Peyer's patch (tissue), 4 donors: ENCODE data around the gene STK24. TPM values are rescaled to one million over a fixed set of nuclear protein-coding genes. Genes with fewer than 3 reads are reported as not detected.
A peak's percentile ranks its signal among the peaks of the same experiment; 100 is the strongest.
"Not testable (repeated sequence)": the region's sequence is repeated elsewhere in the genome, so short reads cannot be mapped to it uniquely, and the experiment has no call there.

Source experiments
- DNase-seq, 3 donors: peaks; one replicate each; pipeline ENCODE4 v3.0.0-alpha.2; 2017 to 2019
- H3K27ac ChIP-seq, 4 donors: fragments of 200-600 bp; sonication (generic); one replicate each; pipeline ENCODE4 v1.5.1; 2016 to 2019
- H3K27me3 ChIP-seq, 2 donors: fragments of 200-600 bp; sonication (generic); one replicate each; pipeline ENCODE4 v1.5.1; 2019
- H3K36me3 ChIP-seq, 3 donors: fragments of 200-600 bp; sonication (generic); one replicate each; pipeline ENCODE4 v1.5.1; 2016 to 2019
- H3K4me1 ChIP-seq, 4 donors: fragments of 200-600 bp; sonication (generic); one replicate each; pipeline ENCODE4 v1.5.1; 2016 to 2019
- H3K4me3 ChIP-seq, 4 donors: fragments of 200-600 bp; sonication (generic); 1 replicate in 3 of 4; 2 replicates in 1 of 4; pipeline ENCODE4 v1.5.1; 2016 to 2019; ENCODE audit warnings: mild to moderate bottlenecking in 1 of 4
- H3K9me3 ChIP-seq, 4 donors: fragments of 200-600 bp; sonication (generic); one replicate each; pipeline ENCODE4 v1.5.1; 2016 to 2019; ENCODE audit warnings: mild to moderate bottlenecking in 1 of 4
- POLR2A ChIP-seq, 2 donors: fragments of 450-650 bp; IDR thresholded peaks; one replicate each; pipeline ENCODE4 v1.5.1; 2017; ENCODE audit warnings: antibody characterized with exemption in 2 of 2, mild to moderate bottlenecking in 2 of 2, moderate library complexity in 2 of 2
- total RNA-seq, 4 donors: library from RNA; depleted of rRNA; stranded (reverse); fragments of >200 nt; gene quantifications; one replicate each; pipeline ENCODE4 v1.1.0, GENCODE V29; 2016
- TF ChIP-seq, protein P1 (sequence below), 6 experiments: fragments of 450-650 bp in 4 of 6; fragments of 200-600 bp in 2 of 6; sonication (generic) in 1 of 6; IDR thresholded peaks; one replicate each; pipeline ENCODE4 v1.5.1; 2017 to 2019; ENCODE audit warnings: antibody characterized with exemption in 6 of 6, mild to moderate bottlenecking in 3 of 6, moderate library complexity in 1 of 6

The STK24 gene
- total RNA-seq, 4 donors from 2014 or later: 84.2 to 137 (median 119) TPM

DNA sequence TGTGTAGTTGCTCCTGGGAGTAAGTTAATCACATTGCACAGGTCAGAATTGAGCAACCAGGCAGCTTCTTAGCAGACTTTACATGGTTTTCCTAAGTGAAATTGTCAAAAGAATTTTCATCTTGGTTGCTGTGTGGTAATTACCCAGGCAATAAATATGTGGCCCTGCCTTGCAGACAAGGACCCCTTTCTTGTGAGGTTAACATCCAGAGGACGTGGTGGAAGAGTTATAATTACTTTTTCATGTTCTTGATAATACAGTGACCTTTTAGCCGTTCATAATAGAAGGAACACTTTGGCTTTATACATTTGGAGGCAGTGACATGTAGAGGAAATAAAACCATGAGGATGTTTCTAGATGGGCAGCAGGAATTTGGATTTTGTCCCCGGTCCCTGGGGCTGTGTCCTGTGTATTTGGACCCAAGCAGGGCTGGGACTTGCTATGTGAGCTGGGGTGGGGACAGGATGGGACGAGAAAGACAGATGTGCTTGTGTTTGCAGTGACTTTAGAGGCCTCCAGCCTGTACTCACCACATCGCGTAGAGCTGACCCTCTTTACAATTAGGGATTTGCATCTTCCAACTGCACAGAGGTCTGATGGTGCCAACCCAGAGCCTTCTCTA is 156.2 kb downstream of the STK24 start:
- Histone ChIP-seq H3K9me3 (peaks cover 0 to 3% (median 0%) of the 10 kb centered on the region in 4 donors), H3K27me3 (no peaks in the 10 kb centered on the region), H3K27ac (no peak overlapping the region), H3K4me1 (no peaks in the 10 kb centered on the region), H3K36me3 (peaks cover 0 to 5% (median 0%) of the 10 kb centered on the region in 3 donors), H3K4me3 (no peak overlapping the region)
- no peak for TF ChIP-seq POLR2A (IDR thresholded peaks at IDR 0.05)
- TF ChIP-seq, protein P1, sequence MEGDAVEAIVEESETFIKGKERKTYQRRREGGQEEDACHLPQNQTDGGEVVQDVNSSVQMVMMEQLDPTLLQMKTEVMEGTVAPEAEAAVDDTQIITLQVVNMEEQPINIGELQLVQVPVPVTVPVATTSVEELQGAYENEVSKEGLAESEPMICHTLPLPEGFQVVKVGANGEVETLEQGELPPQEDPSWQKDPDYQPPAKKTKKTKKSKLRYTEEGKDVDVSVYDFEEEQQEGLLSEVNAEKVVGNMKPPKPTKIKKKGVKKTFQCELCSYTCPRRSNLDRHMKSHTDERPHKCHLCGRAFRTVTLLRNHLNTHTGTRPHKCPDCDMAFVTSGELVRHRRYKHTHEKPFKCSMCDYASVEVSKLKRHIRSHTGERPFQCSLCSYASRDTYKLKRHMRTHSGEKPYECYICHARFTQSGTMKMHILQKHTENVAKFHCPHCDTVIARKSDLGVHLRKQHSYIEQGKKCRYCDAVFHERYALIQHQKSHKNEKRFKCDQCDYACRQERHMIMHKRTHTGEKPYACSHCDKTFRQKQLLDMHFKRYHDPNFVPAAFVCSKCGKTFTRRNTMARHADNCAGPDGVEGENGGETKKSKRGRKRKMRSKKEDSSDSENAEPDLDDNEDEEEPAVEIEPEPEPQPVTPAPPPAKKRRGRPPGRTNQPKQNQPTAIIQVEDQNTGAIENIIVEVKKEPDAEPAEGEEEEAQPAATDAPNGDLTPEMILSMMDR (IDR thresholded peaks at IDR 0.05): no peak
- DNase-seq: no peak

DNA sequence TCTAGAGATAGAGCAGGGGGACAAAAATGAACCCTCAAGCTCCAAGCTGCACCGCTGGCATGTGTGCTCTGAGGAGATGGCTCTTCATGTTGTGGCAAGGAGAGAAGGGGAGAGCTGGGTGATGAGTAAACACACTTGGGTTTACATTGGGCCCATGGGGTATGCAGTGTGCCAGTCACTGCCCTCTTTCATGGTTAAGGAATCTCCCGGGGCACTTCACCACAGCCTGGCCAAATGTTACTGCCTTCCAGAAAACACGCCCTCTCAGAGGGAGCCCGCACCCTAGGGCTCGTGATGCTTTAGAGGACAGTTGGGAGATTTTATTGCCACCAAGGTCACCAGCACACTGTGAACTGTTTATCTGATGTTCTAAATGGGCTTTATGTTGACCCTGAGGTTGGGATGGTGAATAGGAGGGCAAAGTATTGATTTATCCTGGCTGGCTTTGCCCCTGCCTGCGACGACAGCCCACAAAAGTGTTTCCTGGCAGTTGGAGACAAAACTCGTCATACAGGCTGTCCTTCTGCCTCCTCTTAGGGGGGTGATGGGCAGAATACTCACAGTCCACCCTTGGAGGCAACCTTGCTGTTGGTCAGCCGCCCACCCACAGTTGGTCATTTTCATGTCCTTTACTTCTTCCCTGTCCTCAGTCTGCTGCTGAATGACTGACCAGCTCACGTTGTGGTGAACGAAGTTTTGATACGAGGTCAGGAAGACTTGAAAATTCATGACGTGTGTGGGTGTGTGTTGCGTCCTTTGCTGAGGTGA is 156.9 kb downstream of the STK24 start:
- DNase-seq: no peak
- TF ChIP-seq, protein P1 (IDR thresholded peaks at IDR 0.05): no peak
- no peak for TF ChIP-seq POLR2A (IDR thresholded peaks at IDR 0.05)
- H3K27ac ChIP-seq: no peak overlapping the region
- H3K27me3 ChIP-seq: no peaks in the 10 kb centered on the region
- H3K4me3 ChIP-seq: no peak overlapping the region
- H3K4me1 ChIP-seq: no peaks in the 10 kb centered on the region
- peaks cover 0 to 5% (median 0%) of the 10 kb centered on the region in 3 donors for H3K36me3 ChIP-seq
- H3K9me3 ChIP-seq: peaks cover 0 to 3% (median 0%) of the 10 kb centered on the region in 4 donors

DNA sequence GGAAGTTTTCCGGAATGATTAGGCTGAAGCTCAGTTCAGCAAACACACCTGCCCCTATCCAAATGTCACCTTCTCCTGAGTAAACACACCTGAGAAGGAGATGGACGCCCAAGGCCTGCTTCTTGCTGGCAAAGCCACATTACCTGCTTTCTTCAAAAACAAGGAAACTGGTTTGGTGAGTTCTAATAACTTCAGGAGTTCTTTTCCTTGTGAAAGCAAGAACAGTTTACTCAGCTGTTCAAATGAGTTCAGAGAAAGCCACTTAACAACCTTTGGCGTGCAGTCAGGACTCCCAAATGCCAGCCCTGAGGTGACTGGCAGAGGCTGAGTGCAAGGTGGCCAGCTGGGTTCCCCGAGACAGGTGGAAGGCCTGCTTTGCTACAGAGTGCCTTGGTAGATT is 160.5 kb downstream of the STK24 start:
- Histone ChIP-seq H3K4me1 (no peaks in the 10 kb centered on the region), H3K4me3 (no peak overlapping the region), H3K27ac (no peak overlapping the region), H3K36me3 (peaks cover 0 to 5% (median 0%) of the 10 kb centered on the region in 3 donors), H3K27me3 (no peaks in the 10 kb centered on the region), H3K9me3 (peaks cover 0 to 3% (median 0%) of the 10 kb centered on the region in 4 donors)
- TF ChIP-seq POLR2A (IDR thresholded peaks at IDR 0.05): no peak
- TF ChIP-seq, protein P1 (IDR thresholded peaks at IDR 0.05): no peak
- DNase-seq: peak in 1 of 3 donors; percentile 61

DNA sequence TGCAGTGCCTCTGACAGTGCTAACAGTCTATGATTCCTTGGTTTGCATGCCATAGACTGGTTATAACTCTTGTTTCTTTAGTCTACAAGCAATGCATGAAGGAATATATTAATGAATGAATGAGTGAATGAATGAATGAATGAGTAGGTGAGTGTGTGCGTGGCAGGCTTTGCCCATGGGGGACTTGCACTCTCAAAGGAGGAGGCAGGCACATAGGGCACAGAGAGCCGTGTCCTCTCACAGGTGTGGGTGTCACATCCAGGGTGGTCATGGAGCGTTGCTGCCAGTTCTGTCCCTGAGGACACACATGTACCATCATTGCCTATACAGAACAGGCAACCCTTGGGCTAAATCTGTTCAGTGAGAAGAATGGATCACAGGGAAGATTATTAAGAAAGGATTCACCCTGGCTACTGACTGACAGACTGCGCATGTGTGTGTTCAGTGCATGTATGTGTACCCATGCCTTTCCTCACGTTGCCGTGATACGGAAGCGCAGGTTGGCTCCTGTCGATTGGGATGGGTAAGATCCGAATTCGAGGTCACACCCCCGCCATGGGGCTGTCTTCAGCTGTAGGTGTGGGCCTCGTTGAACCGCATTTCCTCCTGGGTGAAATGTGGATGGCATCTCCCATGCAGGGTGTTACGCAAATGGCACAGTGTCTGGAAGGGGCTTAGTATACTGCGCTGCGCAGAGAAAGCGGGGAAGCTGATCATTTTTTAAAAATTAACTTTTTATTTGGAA is 161.4 kb downstream of the STK24 start:
- H3K27ac ChIP-seq: no peak overlapping the region
- no peaks in the 10 kb centered on the region for H3K4me1 ChIP-seq
- H3K9me3 ChIP-seq: peaks cover 0 to 3% (median 0%) of the 10 kb centered on the region in 4 donors
- DNase-seq: no peak
- peaks cover 0 to 5% (median 0%) of the 10 kb centered on the region in 3 donors for H3K36me3 ChIP-seq
- TF ChIP-seq POLR2A (IDR thresholded peaks at IDR 0.05): no peak
- TF ChIP-seq, protein P1 (IDR thresholded peaks at IDR 0.05): no peak
- no peak overlapping the region for H3K4me3 ChIP-seq
- H3K27me3 ChIP-seq: no peaks in the 10 kb centered on the region

DNA sequence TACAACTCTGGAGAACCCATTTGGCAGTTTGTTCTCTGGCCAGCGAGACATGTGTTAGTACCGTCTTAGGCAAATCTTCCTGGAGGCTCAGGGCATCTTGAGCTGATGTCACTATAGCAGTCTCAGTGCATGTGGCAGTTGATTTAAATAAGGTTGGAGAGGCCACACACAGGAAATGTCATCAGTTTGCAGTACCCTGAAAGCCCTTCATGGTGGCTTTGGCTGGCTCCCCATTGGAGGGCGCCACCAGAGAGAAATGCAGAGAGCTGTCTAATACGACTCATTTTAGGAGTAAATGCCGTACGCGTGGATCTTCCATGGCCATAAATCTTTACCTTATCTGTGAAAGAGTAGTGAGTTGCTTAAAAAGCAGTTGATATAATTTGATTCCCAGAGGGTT is 163.1 kb downstream of the STK24 start:
- no peak overlapping the region for H3K4me3 ChIP-seq
- TF ChIP-seq, protein P1 (IDR thresholded peaks at IDR 0.05): no peak
- TF ChIP-seq POLR2A (IDR thresholded peaks at IDR 0.05): no peak
- DNase-seq: no peak
- H3K4me1 ChIP-seq: no peaks in the 10 kb centered on the region
- peaks cover 0 to 3% (median 0%) of the 10 kb centered on the region in 4 donors for H3K9me3 ChIP-seq
- peaks cover 0 to 5% (median 0%) of the 10 kb centered on the region in 3 donors for H3K36me3 ChIP-seq
- no peaks in the 10 kb centered on the region for H3K27me3 ChIP-seq
- H3K27ac ChIP-seq: no peak overlapping the region

DNA sequence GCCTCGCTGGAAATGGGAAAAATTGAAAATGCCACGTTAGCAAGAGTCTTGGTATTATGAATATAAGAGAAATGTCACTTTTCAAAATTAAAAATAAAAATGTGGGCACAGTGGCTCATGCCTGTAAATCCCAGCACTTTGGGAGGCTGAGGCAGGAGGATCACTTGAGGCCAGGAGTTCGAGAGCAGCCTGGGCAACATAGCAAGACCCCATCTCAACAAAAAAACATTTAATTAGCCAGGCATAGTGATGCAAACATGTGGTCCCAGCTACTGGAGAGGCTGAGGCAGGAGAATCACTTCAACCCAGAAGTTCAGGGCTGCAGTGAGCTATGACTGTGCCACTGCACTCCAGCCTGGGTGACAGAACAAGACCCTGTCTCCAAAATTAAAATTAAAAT is 163.6 kb downstream of the STK24 start:
- H3K9me3 ChIP-seq: not testable (repeated sequence)

More for the DNA sequence above, 163.6 kb downstream of the STK24 start:
- not testable (repeated sequence) for H3K4me3 ChIP-seq, DNase-seq, H3K27ac ChIP-seq, H3K27me3 ChIP-seq, H3K4me1 ChIP-seq, H3K36me3 ChIP-seq
